ENCODE measurements around the gene USP19.

GRCh38 chr3:49092938-49093852, 27.4 kb downstream of the USP19 start:
- TF ChIP-seq MAX (IDR thresholded peaks at IDR 0.05) (no peak), FOXA1 (IDR thresholded peaks at IDR 0.05) (no peak)
